ENCODE measurements around the gene TP53. TPM values are rescaled to one million over a fixed set of nuclear protein-coding genes. Genes with fewer than 3 reads are reported as not detected.
A peak's percentile ranks its signal among the peaks of the same experiment; 100 is the strongest.

Gene TP53
- total RNA-seq, 1 experiment from 2014 or later: 181 TPM

DNA sequence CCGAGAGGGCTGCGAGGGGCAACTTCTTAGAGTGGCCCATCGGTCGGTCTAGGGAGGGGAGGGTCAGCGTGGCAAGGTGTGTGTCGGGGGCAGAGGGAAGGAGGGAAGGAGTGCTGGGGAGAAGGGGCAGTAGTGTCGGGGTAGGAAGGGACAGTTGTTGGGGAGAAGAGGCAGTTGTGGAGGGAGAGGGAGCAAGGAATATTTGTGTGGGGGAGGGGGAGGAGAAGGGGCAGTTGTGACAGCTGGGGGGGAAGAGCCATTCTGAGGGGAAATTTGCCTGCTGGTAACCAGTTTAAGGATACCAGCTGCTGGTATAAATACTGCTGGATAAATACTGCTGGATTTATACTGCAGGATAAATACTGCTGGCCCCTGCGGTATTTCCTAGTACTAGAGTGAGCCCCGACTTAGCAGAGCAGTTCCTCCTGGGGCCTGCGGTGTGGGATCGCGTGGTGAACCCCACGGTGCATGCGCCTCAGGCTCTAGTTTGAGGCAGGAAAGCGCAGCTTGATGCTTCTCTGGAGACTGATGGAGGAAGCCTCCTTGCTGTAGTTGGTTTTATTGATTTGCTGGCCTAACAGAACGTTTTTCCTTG is 30.6 kb upstream of the TP53 start:
- POLR2A ChIA-PET: interaction anchor here (1.0 to 2.6 kb wide), 6 partner anchors 12 to 129 kb away, joined by 3 to 45 read pairs (median 5); partner anchors contain the start of genes EFNB3, FXR2, SOX15 and TP53
- no peak for DNase-seq (ENCODE audit: unreplicated experiment)
- no TSS peak for BruUV-seq (replicated peaks)
- TF ChIP-seq, protein P1, sequence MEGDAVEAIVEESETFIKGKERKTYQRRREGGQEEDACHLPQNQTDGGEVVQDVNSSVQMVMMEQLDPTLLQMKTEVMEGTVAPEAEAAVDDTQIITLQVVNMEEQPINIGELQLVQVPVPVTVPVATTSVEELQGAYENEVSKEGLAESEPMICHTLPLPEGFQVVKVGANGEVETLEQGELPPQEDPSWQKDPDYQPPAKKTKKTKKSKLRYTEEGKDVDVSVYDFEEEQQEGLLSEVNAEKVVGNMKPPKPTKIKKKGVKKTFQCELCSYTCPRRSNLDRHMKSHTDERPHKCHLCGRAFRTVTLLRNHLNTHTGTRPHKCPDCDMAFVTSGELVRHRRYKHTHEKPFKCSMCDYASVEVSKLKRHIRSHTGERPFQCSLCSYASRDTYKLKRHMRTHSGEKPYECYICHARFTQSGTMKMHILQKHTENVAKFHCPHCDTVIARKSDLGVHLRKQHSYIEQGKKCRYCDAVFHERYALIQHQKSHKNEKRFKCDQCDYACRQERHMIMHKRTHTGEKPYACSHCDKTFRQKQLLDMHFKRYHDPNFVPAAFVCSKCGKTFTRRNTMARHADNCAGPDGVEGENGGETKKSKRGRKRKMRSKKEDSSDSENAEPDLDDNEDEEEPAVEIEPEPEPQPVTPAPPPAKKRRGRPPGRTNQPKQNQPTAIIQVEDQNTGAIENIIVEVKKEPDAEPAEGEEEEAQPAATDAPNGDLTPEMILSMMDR (IDR thresholded peaks at IDR 0.05; ENCODE audit: unreplicated experiment): no peak
- no peak overlapping the region for H3K27ac Mint-ChIP-seq (ENCODE audit: low read depth, unreplicated experiment)
- H3K4me3 Mint-ChIP-seq (ENCODE audit: unreplicated experiment): peak overlapping the region; percentile 78
- no peaks in the 10 kb centered on the region for H3K9me3 Mint-ChIP-seq (ENCODE audit: unreplicated experiment)
- H3K36me3 Mint-ChIP-seq (ENCODE audit: insufficient read depth, unreplicated experiment): no peaks in the 10 kb centered on the region
- intact Hi-C loops (cut with micrococcal nuclease): no loop called here
- CTCF ChIA-PET: interaction anchor here (0.5 to 6.1 kb wide), 5 partner anchors 12 to 770 kb away, joined by 3 to 38 read pairs (median 6); partner anchors contain the start of genes EFNB3, SOX15, TP53 and WRAP53
- H3K27me3 Mint-ChIP-seq (ENCODE audit: insufficient read depth, unreplicated experiment): peaks cover 50% of the 10 kb centered on the region
- peaks cover 9% of the 10 kb centered on the region for H3K4me1 Mint-ChIP-seq (ENCODE audit: insufficient read depth, unreplicated experiment)

DNA sequence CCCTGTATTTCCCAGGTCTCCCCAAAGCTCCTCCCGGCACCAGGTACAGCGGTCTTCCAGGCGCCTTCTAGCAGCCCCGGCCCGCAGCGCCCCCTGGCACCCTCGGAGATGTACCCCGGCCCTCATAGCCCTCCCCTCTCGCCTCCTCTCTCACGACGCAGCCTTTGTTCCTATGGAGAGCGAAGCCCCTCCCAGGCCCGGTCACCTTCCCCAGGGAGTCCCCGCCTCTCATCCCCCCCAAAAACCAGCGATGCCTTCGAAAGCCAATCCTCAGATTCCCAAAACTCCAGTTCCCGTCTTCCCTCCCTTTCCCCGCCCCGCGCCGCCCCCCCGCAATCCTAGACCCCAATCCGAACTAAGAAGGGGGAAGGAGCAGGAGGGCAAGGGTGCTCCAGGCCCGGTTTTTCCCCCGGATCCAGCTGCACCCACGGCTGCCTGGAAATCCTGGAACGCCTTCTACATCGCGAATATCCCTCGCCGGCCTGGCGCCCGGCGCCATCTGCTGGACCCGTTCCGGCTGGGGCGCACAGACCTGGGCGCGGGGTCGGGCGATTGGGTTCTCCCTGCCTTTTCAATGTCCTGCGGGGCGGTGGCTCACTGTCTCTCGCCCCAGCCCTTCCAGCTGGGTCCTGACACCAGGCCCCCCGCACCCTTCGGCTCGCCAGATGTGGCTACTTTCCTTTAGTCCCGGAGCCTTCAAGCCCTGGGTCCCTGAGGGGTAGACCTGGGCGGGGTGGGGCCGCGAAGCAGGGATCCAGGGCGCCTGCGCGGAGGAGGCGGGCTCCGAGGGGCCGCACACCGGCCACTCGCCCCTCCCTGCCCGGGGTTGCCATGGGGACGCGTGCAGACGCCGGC is 29.8 kb upstream of the TP53 start, which contains the start of gene DNAH2:
TSS of gene DNAH2 (plus strand) at position 844 of the 855 bp plus-strand sequence. CDS start 1,991 bp downstream, outside the sequence.
- H3K36me3 Mint-ChIP-seq (ENCODE audit: insufficient read depth, unreplicated experiment): no peaks in the 10 kb centered on the region
- POLR2A ChIA-PET: interaction anchor here (0.6 to 2.6 kb wide), 11 partner anchors 11 to 408 kb away, joined by 3 to 45 read pairs (median 4); partner anchors contain the start of genes EFNB3, FXR2, SOX15 and TP53
- CTCF ChIA-PET: interaction anchor here (0.5 to 6.1 kb wide), 13 partner anchors 11 to 540 kb away, joined by 3 to 38 read pairs (median 4); partner anchors contain the start of genes EFNB3, SOX15, TP53 and WRAP53
- peaks cover 9% of the 10 kb centered on the region for H3K4me1 Mint-ChIP-seq (ENCODE audit: insufficient read depth, unreplicated experiment)
- TF ChIP-seq, protein P1 (IDR thresholded peaks at IDR 0.05; ENCODE audit: unreplicated experiment): peak; percentile 42
- DNase-seq (ENCODE audit: unreplicated experiment): peak; percentile 88
- no peaks in the 10 kb centered on the region for H3K9me3 Mint-ChIP-seq (ENCODE audit: unreplicated experiment)
- no peak within 1 kb of the TSS for H3K27ac Mint-ChIP-seq (ENCODE audit: low read depth, unreplicated experiment)
- intact Hi-C loops (cut with micrococcal nuclease): no loop called here
- peaks cover 54% of the 10 kb centered on the region for H3K27me3 Mint-ChIP-seq (ENCODE audit: insufficient read depth, unreplicated experiment)
- no TSS peak for BruUV-seq (replicated peaks)
- H3K4me3 Mint-ChIP-seq (ENCODE audit: unreplicated experiment): peak within 1 kb of the TSS; percentile 78

DNA sequence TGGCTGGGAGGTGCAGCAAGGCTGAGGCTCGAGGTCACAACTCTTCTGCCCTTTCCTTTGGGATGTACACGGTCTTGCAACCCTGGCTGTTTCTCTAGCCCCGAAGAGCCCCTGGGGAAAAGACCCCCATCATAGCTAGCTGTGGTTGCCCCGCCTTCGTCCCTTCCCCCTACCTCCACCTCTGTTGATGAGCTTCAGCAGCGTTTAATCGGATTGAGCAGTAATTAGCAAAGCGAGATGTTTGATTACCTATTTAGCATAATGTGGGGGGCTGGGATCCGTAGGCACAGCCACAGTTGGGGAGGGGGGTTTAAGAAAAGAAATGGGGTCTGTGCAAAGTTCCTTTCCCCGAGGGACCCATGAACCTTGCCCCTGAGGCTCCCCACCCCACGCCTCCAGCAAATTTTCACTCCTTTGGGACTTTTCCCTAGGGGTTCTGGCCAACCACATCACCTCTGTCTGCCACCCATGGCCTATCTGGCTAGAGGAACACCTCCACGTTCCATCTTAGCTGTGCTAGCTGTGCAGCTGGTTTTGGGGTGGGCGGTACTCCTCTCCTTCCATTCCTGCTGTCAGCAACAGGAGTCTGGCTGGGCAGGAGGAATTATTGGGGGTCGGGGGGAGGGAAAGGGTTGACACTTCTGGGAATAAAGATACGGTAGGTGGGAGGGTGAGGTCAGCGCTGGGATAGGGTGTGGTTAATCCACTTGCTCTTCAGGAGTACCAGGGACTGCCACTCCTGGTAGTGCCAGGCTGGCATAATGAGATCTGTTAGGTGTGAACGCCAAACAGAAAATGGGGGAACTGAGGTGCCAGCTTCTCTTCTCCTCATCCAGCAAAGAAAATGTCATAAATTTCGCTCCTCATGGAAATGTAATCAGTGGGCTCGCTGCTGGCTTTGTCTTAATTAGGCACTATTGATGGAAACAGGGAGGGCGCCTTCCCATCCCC is 28.9 kb upstream of the TP53 start:
- intact Hi-C loops (cut with micrococcal nuclease): no loop called here
- TF ChIP-seq, protein P1 (IDR thresholded peaks at IDR 0.05; ENCODE audit: unreplicated experiment): no peak
- no peak overlapping the region for H3K27ac Mint-ChIP-seq (ENCODE audit: low read depth, unreplicated experiment)
- POLR2A ChIA-PET: interaction anchor here (0.6 to 2.6 kb wide), 9 partner anchors 10 to 407 kb away, joined by 3 to 45 read pairs (median 4); partner anchors contain the start of genes EFNB3, FXR2, SOX15 and TP53
- no peak for DNase-seq (ENCODE audit: unreplicated experiment)
- BruUV-seq (replicated peaks): no TSS peak
- no peaks in the 10 kb centered on the region for H3K9me3 Mint-ChIP-seq (ENCODE audit: unreplicated experiment)
- CTCF ChIA-PET: interaction anchor here (0.6 to 6.1 kb wide), 12 partner anchors 10 to 539 kb away, joined by 3 to 38 read pairs (median 4); partner anchors contain the start of genes EFNB3, SOX15, TP53 and WRAP53
- peaks cover 52% of the 10 kb centered on the region for H3K27me3 Mint-ChIP-seq (ENCODE audit: insufficient read depth, unreplicated experiment)
- H3K4me3 Mint-ChIP-seq (ENCODE audit: unreplicated experiment): peak overlapping the region; percentile 78
- peaks cover 9% of the 10 kb centered on the region for H3K4me1 Mint-ChIP-seq (ENCODE audit: insufficient read depth, unreplicated experiment)
- H3K36me3 Mint-ChIP-seq (ENCODE audit: insufficient read depth, unreplicated experiment): no peaks in the 10 kb centered on the region

All from MCF 10A (cell line).